ENCODE data around the gene STAG3. TPM values are rescaled to one million over a fixed set of nuclear protein-coding genes. Genes with fewer than 3 reads are reported as not detected.

STAG3 gene
- total and polyA plus RNA-seq, 2 donors (not counting 1 experiment from before 2014, with no cell fraction given): 24.8 to 33.4 TPM

GRCh38 chr7:100166970-100167911 lies 10.5 kb upstream of the STAG3 start:
- Histone ChIP-seq H3K4me2 (replicated peaks; ENCODE audit: low read depth, low read length, poor library complexity, severe bottlenecking) (peak overlapping the region; percentile 65), H3K4me1 (ENCODE audit: control insufficient read depth in 2 of 2, insufficient read depth in 2 of 2, low read length in 2 of 2) (peaks cover 39 to 47% of the 10 kb centered on the region in 2 donors), H3K36me3 (replicated peaks in 1 of 2; ENCODE audit: control extremely low read depth in 1 of 2, control insufficient read depth in 1 of 2, extremely low read depth in 1 of 2, insufficient read depth in 2 of 2, low read length in 1 of 2) (no peaks in the 10 kb centered on the region), H3K9ac (ENCODE audit: low read length) (no peak overlapping the region), H3K79me2 (ENCODE audit: control insufficient read depth, insufficient read depth, low read length) (no peaks in the 10 kb centered on the region), H3K4me3 (ENCODE audit: control extremely low read depth in 1 of 5, extremely low read depth in 1 of 5, insufficient read depth in 1 of 5, low read depth in 2 of 5, low read length in 4 of 5) (no peak overlapping the region), H4K20me1 (ENCODE audit: control insufficient read depth, insufficient read depth, low read length, poor library complexity, severe bottlenecking) (peaks cover 5% of the 10 kb centered on the region), H3K27me3 (replicated peaks in 1 of 4; ENCODE audit: control extremely low read depth in 1 of 4, control insufficient read depth in 3 of 4, insufficient read depth in 4 of 4, low read length in 3 of 4) (peaks cover 0 to 58% (median 37%) of the 10 kb centered on the region in 4 experiments), H2AFZ (ENCODE audit: insufficient read depth, low read depth, low read length, poor library complexity, severe bottlenecking) (peak overlapping the region; percentile 29), H3K27ac (ENCODE audit: low read length in 2 of 2) (no peak overlapping the region), H3K9me3 (ENCODE audit: control extremely low read depth in 1 of 3, control insufficient read depth in 2 of 3, insufficient read depth in 1 of 3, low read length in 2 of 3) (peaks cover 0 to 7% (median 0%) of the 10 kb centered on the region in 3 donors)
- Mint-ChIP-seq H3K27ac (no peak overlapping the region), H3K4me1 (peaks cover 42% of the 10 kb centered on the region), H3K4me3 (peak overlapping the region; percentile 76), H3K27me3 (peaks cover 52% of the 10 kb centered on the region), H3K9me3 (ENCODE audit: insufficient read depth) (no peaks in the 10 kb centered on the region)
- TF ChIP-seq EZH2 (IDR thresholded peaks at IDR 0.05; ENCODE audit: borderline replicate concordance, insufficient read depth, low read depth, low read length, poor library complexity, severe bottlenecking) (peak; percentile 47), CTCF (IDR thresholded peaks at IDR 0.05) (no peak)
- intact Hi-C loops (cut with micrococcal nuclease): no loop called here
- POLR2A ChIA-PET: interaction anchor here (0.6 to 1.6 kb wide), 4 partner anchors 9 to 302 kb away, joined by 3 to 6 read pairs (median 3); partner anchors contain the start of genes GPC2 and LAMTOR4
- 21% methylated on average over 9 of the region's 14 CpGs for WGBS (ENCODE audit: insufficient coverage)
- ATAC-seq (ENCODE audit: low read depth) (no peak), DNase-seq (peak; percentile 20)
- CTCF ChIA-PET: interaction anchor here (0.9 to 3.2 kb wide), 5 partner anchors 8 to 34 kb away, joined by 3 to 12 read pairs (median 3); partner anchors contain the start of gene TRAPPC14
